Prostate gland (tissue), 2 donors: ENCODE results near the gene RXRA.

Experiments
- CTCF ChIP-seq, 4 experiments: fragments of 200-600 bp in 2 of 4; fragments of 450-650 bp in 2 of 4; sonication (generic) in 2 of 4; IDR thresholded peaks; 1 replicate in 3 of 4; 2 replicates in 1 of 4; pipeline ENCODE4 v1.5.1; 2016 to 2019; ENCODE audit warnings: antibody characterized with exemption in 4 of 4, mild to moderate bottlenecking in 2 of 4, moderate library complexity in 2 of 4
- POLR2A ChIP-seq: fragments of 450-650 bp; IDR thresholded peaks from one replicate; pipeline ENCODE4 v1.6.1; 2016; ENCODE audit warnings: antibody characterized with exemption, mild to moderate bottlenecking
- POLR2AphosphoS5 ChIP-seq: sonication (generic); formaldehyde crosslinking; IDR thresholded peaks from one replicate; pipeline ENCODE4 v1.6.1; 2017; ENCODE audit warnings: antibody characterized with exemption

- TF ChIP-seq POLR2A (no peak), POLR2AphosphoS5 (no peak), CTCF (IDR thresholded peaks at IDR 0.05) (no peak)
Measured at GRCh38 chr9:134388289-134388808, 62.1 kb downstream of the RXRA start.
